ENCODE measurements around the gene CKAP2. TPM values are rescaled to one million over a fixed set of nuclear protein-coding genes. Genes with fewer than 3 reads are reported as not detected.

CKAP2 gene
- total and polyA plus RNA-seq, 9 donors: 3.0 to 12.6 (median 6.1) TPM

DNA sequence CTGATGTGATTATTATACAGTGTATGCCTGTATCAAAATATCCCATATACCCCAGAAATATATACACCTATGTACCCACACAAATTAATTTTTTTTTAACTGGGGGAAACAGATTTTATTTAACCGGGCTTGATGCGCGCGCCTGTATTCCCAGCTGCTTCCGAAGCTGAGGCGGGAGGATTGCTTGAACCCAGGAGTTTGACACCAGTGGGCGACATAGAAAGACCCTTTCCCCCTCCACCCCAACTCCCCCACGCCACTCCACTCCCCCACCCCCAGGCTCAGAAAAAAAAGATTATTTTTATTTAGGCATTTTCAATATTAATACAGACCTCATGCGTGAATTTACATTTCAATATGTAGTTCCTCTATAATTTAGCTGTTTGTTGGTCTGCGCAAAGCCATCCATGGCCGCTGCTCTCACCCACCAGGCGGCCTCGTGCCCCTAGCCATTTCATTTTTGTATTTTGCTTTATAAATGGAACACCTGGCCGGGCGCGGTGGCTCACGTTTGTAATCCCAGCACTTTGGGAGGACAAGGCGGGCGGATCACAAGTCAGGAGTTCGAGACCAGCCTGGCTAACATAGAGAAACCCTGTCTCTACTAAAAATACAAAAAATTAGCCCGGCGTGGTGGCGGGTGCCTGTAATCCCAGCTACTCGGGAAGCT lies 4.0 kb upstream of the CKAP2 start:
- H3K9me3 ChIP-seq: no peaks in the 10 kb centered on the region
- TF ChIP-seq EP300 (IDR thresholded peaks at IDR 0.05) (no peak), POLR2A (IDR thresholded peaks at IDR 0.05) (no peak)
- TF ChIP-seq, protein P1, sequence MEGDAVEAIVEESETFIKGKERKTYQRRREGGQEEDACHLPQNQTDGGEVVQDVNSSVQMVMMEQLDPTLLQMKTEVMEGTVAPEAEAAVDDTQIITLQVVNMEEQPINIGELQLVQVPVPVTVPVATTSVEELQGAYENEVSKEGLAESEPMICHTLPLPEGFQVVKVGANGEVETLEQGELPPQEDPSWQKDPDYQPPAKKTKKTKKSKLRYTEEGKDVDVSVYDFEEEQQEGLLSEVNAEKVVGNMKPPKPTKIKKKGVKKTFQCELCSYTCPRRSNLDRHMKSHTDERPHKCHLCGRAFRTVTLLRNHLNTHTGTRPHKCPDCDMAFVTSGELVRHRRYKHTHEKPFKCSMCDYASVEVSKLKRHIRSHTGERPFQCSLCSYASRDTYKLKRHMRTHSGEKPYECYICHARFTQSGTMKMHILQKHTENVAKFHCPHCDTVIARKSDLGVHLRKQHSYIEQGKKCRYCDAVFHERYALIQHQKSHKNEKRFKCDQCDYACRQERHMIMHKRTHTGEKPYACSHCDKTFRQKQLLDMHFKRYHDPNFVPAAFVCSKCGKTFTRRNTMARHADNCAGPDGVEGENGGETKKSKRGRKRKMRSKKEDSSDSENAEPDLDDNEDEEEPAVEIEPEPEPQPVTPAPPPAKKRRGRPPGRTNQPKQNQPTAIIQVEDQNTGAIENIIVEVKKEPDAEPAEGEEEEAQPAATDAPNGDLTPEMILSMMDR (IDR thresholded peaks at IDR 0.05): no peak
- no peak for DNase-seq
- H3K36me3 ChIP-seq: no peaks in the 10 kb centered on the region
- intact Hi-C loops (cut with DNase I): loop anchor here in 2 of 4 donors (5.0 to 10.0 kb wide), 4 partner anchors 106 to 999 kb away; partner anchors contain the start of gene INTS6 (in 1 of the 2)
- 78 to 82% (median 81%) methylated on average over 24 of the region's 24 CpGs for WGBS, 3 donors
- no peak overlapping the region for H3K4me3 ChIP-seq
- H3K27ac ChIP-seq: no peak overlapping the region
- no peaks in the 10 kb centered on the region for H3K27me3 ChIP-seq
- peaks cover 10% of the 10 kb centered on the region for H3K4me1 ChIP-seq (ENCODE audit: insufficient read depth)

DNA sequence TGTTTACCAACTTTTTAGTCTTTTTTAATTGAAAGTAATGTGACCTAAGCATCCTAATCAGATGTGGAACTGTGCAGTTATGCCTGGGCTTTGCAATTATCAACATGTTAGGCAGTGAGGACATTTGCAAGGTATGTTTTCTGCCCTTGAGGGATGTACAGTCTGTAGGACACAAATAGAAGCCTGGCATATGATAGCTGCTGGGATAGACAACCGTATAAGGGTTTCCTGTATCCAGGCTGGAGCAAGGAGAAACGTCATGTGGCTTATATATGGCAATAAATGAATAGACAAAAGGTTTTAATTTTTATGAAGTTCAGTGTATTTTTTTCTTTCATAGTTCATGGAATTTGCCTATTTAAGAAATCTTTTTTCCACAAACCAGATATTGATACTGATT lies 2.8 kb upstream of the CKAP2 start:
- peaks cover 10% of the 10 kb centered on the region for H3K4me1 ChIP-seq (ENCODE audit: insufficient read depth)
- no peaks in the 10 kb centered on the region for H3K36me3 ChIP-seq
- intact Hi-C loops (cut with DNase I): loop anchor here in 2 of 4 donors (5.0 to 10.0 kb wide), 4 partner anchors 108 to 1000 kb away; partner anchors contain the start of gene INTS6 (in 1 of the 2)
- H3K27me3 ChIP-seq: no peaks in the 10 kb centered on the region
- WGBS, 3 donors: 56 to 76% (median 73%) methylated on average over 2 of the region's 2 CpGs
- no peak for DNase-seq
- no peaks in the 10 kb centered on the region for H3K9me3 ChIP-seq
- H3K27ac ChIP-seq: no peak overlapping the region
- TF ChIP-seq EP300 (IDR thresholded peaks at IDR 0.05): no peak
- TF ChIP-seq, protein P1 (IDR thresholded peaks at IDR 0.05): no peak
- TF ChIP-seq POLR2A (IDR thresholded peaks at IDR 0.05): no peak
- no peak overlapping the region for H3K4me3 ChIP-seq

DNA sequence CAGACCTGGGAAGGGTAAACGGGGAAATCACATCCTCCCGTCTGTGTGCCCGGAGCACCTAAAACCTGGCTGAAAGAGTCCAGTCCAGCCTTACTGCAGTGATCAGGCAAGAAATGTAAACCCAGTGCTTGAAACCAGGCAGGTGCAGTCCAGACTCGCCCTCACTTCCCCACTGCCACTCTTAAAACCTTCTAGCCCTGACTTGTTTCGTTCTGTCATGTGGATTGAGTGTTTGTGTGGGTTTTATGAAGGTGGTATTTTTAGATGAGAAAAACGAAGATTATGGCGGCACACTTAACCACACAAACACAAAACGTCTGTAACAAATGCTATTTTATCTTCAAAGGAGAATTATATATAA lies 839 bp upstream of the CKAP2 start:
- H3K4me3 ChIP-seq: peak overlapping the region; percentile 55
- intact Hi-C loops (cut with DNase I): loop anchor here in 2 of 4 donors (5.0 to 10.0 kb wide), 4 partner anchors 110 to 1002 kb away; partner anchors contain the start of gene INTS6 (in 1 of the 2)
- WGBS, 3 donors: 0 to 7% (median 2%) methylated on average over 8 of the region's 8 CpGs
- H3K9me3 ChIP-seq: no peaks in the 10 kb centered on the region
- DNase-seq: no peak
- TF ChIP-seq POLR2A (IDR thresholded peaks at IDR 0.05) (no peak), EP300 (IDR thresholded peaks at IDR 0.05) (no peak)
- TF ChIP-seq, protein P1 (IDR thresholded peaks at IDR 0.05): no peak
- peak overlapping the region; percentile 79 to 87 for H3K27ac ChIP-seq
- H3K36me3 ChIP-seq: no peaks in the 10 kb centered on the region
- peaks cover 3% of the 10 kb centered on the region for H3K4me1 ChIP-seq (ENCODE audit: insufficient read depth)
- H3K27me3 ChIP-seq: no peaks in the 10 kb centered on the region

DNA sequence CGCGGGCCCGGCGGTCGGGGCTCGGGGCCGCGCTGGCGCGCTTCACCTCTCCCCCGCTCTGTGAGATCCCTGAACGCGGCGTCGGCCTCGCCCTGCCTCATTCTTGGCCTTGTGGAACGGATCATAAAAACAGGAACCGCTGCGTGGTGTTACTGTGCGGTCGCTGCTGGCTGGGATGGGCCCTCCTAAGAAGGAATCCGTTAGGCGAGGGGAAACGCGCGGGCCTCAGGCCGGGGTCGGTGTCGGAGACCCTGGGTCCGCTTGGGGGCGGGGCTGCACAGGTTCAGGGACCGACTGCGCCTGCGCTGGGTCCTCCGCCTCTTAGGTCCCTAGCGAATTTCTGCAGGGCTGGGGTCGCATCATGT lies 381 bp downstream of the CKAP2 start:
- Histone ChIP-seq H3K4me3 (peak overlapping the region; percentile 55), H3K36me3 (no peaks in the 10 kb centered on the region), H3K4me1 (ENCODE audit: insufficient read depth) (peaks cover 3% of the 10 kb centered on the region), H3K27ac (peak overlapping the region; percentile 79 to 87), H3K9me3 (no peaks in the 10 kb centered on the region), H3K27me3 (no peaks in the 10 kb centered on the region)
- no peak for TF ChIP-seq EP300 (IDR thresholded peaks at IDR 0.05)
- TF ChIP-seq, protein P1 (IDR thresholded peaks at IDR 0.05): peak in 1 of 3 donors; percentile 6
- WGBS, 3 donors: 0 to 1% (median 0%) methylated on average over 20 to 37 of the region's 37 CpGs
- intact Hi-C loops (cut with DNase I): loop anchor here in 2 of 4 donors (10.0 kb wide), 3 partner anchors 111 to 261 kb away; no protein-coding TSS in a partner anchor
- peak; percentile 58 to 80 (median 74) for DNase-seq

Measured in ovary (tissue), 9 donors.